ENCODE data around the gene SHROOM2. TPM values are rescaled to one million over a fixed set of nuclear protein-coding genes. Genes with fewer than 3 reads are reported as not detected.
"Not testable (repeated sequence)": the region's sequence is repeated elsewhere in the genome, so short reads cannot be mapped to it uniquely, and the experiment has no call there.

The SHROOM2 gene
- total RNA-seq, 1 donor from 2014 or later = 8.2 TPM

- no peak for TF ChIP-seq CTCF (IDR thresholded peaks at IDR 0.05)
- Mint-ChIP-seq H3K36me3 (ENCODE audit: unreplicated experiment) (no peaks in the 10 kb centered on the region), H3K9me3 (ENCODE audit: unreplicated experiment) (peaks cover 15% of the 10 kb centered on the region), H3K27me3 (ENCODE audit: unreplicated experiment) (no peaks in the 10 kb centered on the region), H3K27ac (ENCODE audit: unreplicated experiment) (no peak overlapping the region), H3K4me3 (ENCODE audit: unreplicated experiment) (no peak overlapping the region), H3K4me1 (ENCODE audit: unreplicated experiment) (no peaks in the 10 kb centered on the region)
- no peak for DNase-seq (ENCODE audit: extremely low spot score, unreplicated experiment)
Observed at GRCh38 chrX:9758021-9758638, 28.1 kb upstream of the SHROOM2 start.

GRCh38 chrX:9759337-9759736 is 26.9 kb upstream of the SHROOM2 start:
- Mint-ChIP-seq H3K9me3 (ENCODE audit: unreplicated experiment) (peaks cover 21% of the 10 kb centered on the region), H3K4me3 (ENCODE audit: unreplicated experiment) (no peak overlapping the region), H3K4me1 (ENCODE audit: unreplicated experiment) (no peaks in the 10 kb centered on the region), H3K36me3 (ENCODE audit: unreplicated experiment) (no peaks in the 10 kb centered on the region), H3K27ac (ENCODE audit: unreplicated experiment) (no peak overlapping the region), H3K27me3 (ENCODE audit: unreplicated experiment) (no peaks in the 10 kb centered on the region)
- no peak for DNase-seq (ENCODE audit: extremely low spot score, unreplicated experiment)
- no peak for TF ChIP-seq CTCF (IDR thresholded peaks at IDR 0.05)

DNA sequence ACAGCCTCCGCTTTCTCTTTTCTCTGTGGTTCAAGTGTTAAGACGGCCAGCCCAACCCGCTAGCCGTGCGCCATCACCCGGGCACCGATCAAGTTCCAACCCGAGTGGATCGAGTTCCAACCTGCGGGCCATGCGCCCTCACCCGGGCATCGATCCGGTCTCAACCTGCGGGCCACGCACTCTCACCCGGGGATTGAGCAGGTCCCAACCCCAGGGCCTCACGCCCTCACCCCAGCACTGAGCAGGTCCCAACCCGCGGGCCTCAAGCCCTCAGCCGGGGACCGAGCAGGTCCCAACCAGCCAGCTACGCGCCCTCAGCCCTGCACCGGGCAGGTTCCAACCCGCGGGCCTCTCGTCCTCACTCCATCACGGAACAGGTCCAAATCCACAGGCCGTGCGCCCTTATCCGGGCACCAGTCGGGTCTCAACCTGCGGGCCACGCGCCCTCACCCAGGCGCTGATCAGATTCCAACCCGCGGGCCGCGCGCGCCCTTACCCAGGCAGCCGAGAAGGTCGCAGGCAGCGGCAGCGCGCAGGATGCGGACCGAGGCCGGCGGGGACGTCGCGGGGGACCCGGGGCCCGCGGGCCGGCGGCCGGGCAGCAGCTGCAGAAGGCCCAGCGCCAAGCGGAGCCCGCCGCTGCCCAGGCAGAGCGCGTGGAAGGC is 21.0 kb upstream of the SHROOM2 start:
- Mint-ChIP-seq H3K4me1 (ENCODE audit: unreplicated experiment) (no peaks in the 10 kb centered on the region), H3K27me3 (ENCODE audit: unreplicated experiment) (peaks cover 2% of the 10 kb centered on the region), H3K36me3 (ENCODE audit: unreplicated experiment) (no peaks in the 10 kb centered on the region), H3K27ac (ENCODE audit: unreplicated experiment) (no peak overlapping the region), H3K4me3 (ENCODE audit: unreplicated experiment) (no peak overlapping the region), H3K9me3 (ENCODE audit: unreplicated experiment) (peaks cover 6% of the 10 kb centered on the region)
- TF ChIP-seq CTCF (IDR thresholded peaks at IDR 0.05) = no peak
- DNase-seq (ENCODE audit: extremely low spot score, unreplicated experiment) = no peak

DNA sequence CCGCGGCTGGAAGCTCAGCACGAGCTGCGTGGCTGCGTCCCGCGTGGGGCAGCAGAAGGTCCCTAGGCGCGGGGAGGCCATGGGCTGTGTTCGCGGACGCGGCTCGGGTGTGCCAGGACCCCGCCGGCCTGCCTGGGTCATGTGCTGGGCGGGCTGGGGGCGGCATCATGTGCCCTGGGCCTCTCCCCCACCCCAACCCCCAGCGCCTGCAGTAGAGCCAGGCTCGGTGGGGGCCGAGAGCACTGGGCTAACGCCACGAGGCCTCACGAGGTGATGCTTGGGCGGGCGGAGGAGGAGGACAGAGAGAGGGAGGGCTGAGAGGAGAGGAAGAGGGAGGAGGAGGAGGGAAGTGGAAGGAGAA is 20.5 kb upstream of the SHROOM2 start, which contains the start of gene GPR143:
Gene GPR143 (minus strand): TSS at position 111 of the 361 bp plus-strand sequence. CDS start 30 bp downstream, at position 81.
- Mint-ChIP-seq H3K9me3 (ENCODE audit: unreplicated experiment) (peaks cover 6% of the 10 kb centered on the region), H3K4me3 (ENCODE audit: unreplicated experiment) (no peak within 1 kb of the TSS), H3K4me1 (ENCODE audit: unreplicated experiment) (no peaks in the 10 kb centered on the region), H3K36me3 (ENCODE audit: unreplicated experiment) (no peaks in the 10 kb centered on the region), H3K27ac (ENCODE audit: unreplicated experiment) (no peak within 1 kb of the TSS), H3K27me3 (ENCODE audit: unreplicated experiment) (peaks cover 2% of the 10 kb centered on the region)
- no peak for DNase-seq (ENCODE audit: extremely low spot score, unreplicated experiment)
- TF ChIP-seq CTCF (IDR thresholded peaks at IDR 0.05) = no peak

DNA sequence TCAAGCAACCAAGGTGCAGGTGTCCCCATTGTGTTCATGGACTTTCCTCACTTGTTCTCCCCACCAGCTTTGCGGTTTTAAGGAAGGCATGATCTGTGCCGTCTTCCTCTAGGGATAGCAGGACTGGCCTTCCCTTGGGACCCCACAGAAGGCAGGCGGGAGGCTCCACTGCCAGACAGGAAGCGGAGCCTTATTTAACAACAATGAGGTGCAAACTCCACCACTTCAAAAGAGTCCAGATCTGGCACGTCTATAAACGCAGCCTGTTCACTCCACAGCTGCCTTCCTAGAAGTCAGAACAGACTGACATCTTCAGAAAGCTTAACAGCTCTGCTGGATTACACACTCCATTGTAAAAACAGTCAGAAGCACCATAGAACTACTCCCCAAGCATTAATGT is 18.9 kb upstream of the SHROOM2 start:
- H3K4me1 Mint-ChIP-seq (ENCODE audit: unreplicated experiment) = no peaks in the 10 kb centered on the region
- no peak overlapping the region for H3K4me3 Mint-ChIP-seq (ENCODE audit: unreplicated experiment)
- peaks cover 2% of the 10 kb centered on the region for H3K27me3 Mint-ChIP-seq (ENCODE audit: unreplicated experiment)
- H3K36me3 Mint-ChIP-seq (ENCODE audit: unreplicated experiment) = no peaks in the 10 kb centered on the region
- peaks cover 6% of the 10 kb centered on the region for H3K9me3 Mint-ChIP-seq (ENCODE audit: unreplicated experiment)
- no peak overlapping the region for H3K27ac Mint-ChIP-seq (ENCODE audit: unreplicated experiment)
- no peak for TF ChIP-seq CTCF (IDR thresholded peaks at IDR 0.05)
- no peak for DNase-seq (ENCODE audit: extremely low spot score, unreplicated experiment)

GRCh38 chrX:9768321-9768839 is 17.8 kb upstream of the SHROOM2 start:
- not testable (repeated sequence) for H3K9me3 Mint-ChIP-seq (ENCODE audit: unreplicated experiment); H3K27ac Mint-ChIP-seq (ENCODE audit: unreplicated experiment); DNase-seq (ENCODE audit: extremely low spot score, unreplicated experiment); H3K36me3 Mint-ChIP-seq (ENCODE audit: unreplicated experiment); H3K4me1 Mint-ChIP-seq (ENCODE audit: unreplicated experiment); H3K27me3 Mint-ChIP-seq (ENCODE audit: unreplicated experiment); H3K4me3 Mint-ChIP-seq (ENCODE audit: unreplicated experiment)

Measured in osteocyte (in vitro differentiated cells).